HG02884 (cell line): Measurements from ENCODE around the gene NPAS3.

ENCODE experiments used
- ATAC-seq: cut with Tn5 transposase; IDR thresholded peaks from one replicate; pipeline ENCODE4 v1.9.1; 2021; ENCODE audit warnings: mild to moderate bottlenecking, moderate library complexity; ENCODE audit not compliant: unreplicated experiment

Gene NPAS3

DNA sequence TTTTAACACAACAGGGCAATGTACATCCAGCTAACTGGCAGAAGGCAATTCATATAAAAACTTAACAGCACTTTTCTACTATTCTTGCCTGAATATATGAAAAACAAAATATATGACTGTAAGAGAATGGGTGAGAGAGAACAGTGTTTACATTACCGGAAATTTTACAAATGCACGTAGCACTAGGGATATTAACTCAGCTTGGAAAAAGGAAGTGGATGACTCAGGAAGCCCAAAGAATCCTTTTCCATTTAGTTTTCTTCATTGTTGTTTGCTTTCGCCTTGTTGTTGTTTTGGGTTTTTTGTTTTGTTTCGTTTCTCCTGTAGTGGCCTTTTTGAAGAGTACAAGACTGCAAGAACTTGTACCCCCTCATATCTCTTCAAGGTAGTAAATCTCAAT lies 716.7 kb downstream of the NPAS3 start:
- ATAC-seq: no peak

DNA sequence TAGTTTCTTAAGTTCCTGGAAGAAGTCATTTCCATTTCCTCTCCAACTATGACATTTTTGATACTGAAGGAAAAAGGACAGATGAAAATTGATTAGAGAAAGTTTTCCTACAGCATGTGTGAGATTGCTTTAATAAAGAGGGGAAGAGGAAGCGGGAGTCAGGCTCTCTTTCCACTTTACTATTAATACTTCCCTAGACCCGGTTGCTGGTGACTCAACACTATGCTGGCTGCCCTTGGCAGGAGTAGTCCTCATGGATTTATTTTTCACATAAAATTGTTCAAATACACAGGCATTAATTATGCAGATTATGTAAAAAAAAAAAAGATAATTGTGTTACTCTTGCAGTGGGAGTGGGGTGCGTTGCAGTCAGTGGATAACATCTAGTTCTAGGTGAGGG lies 718.8 kb downstream of the NPAS3 start:
- no peak for ATAC-seq

- ATAC-seq: no peak
Measured at GRCh38 chr14:33660248-33660647, 721.6 kb downstream of the NPAS3 start.

- no peak for ATAC-seq
Measured at GRCh38 chr14:33661101-33661500, 722.4 kb downstream of the NPAS3 start.

DNA sequence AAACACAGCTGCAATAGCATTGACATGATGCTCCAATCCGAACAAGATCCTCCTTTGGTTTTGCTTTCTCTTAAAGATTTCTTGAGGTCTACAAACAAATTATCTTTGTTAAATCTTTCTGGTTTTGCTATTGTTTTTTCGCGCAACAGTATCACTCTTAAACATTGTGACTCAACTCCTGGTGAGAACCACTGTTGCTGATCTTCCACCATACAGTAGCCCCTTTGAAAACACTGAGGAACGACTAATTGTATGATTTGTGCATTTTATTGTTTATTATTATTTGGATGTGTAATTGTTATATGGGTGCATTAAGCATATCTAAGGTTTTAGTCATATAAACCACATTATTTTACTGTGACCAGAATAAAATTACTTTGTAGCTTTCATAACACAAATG lies 729.4 kb downstream of the NPAS3 start:
- no peak for ATAC-seq

DNA sequence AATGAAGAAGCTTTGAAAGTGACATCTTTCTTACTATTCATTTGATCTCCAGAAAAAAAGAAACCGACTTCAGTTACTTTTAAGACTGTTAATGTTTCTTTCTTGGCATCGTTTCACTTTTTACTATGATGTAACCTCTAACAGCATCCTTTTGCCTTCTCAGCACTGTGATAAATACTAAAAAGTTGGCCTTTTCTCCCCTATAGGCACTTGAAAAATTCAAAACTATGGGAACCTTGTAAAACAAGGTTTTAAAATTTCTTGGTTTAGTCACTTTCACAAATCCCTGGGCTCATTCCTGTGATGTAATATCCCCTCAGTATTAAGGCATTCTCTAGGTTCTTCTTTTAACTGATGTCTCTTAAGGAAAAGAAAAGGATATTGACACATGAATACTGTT lies 730.4 kb downstream of the NPAS3 start:
- ATAC-seq: no peak

DNA sequence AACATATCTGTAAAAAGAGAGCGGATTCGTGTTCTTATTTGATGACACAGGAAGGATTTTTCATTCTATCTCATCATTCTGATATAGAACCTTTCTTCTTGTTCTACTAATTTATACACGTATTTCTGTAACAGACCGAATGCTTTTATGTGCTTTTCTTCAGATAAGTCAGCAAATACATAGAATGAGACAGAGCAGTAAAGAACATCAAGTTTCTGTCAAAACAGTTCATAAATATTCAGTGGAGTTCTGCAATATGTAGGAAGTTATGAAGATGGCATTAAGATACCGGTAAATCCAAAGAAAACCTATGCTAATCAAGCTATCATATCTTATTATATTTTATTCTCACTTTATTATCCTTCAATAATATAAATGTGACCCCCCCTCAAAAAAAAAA lies 731.6 kb downstream of the NPAS3 start:
- no peak for ATAC-seq

DNA sequence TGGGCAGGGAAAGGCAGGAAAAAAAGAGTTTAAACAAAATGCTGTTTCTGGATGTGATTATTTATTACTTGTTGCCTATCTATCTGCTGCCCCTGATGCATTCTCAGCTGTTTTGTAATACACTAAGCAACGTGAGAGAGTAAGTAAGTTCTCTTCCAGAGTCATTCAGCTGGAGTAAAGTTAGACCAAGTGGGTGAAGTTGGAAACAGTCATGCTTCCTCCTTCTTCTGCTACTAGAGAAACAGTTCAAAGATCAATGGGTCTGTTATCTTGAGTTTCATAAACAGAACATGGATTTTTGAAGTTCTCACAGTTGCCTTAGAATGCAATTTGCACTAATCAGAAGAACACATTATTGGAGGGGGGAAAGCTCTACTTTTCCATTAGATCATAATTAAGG lies 732.9 kb downstream of the NPAS3 start:
- no peak for ATAC-seq

DNA sequence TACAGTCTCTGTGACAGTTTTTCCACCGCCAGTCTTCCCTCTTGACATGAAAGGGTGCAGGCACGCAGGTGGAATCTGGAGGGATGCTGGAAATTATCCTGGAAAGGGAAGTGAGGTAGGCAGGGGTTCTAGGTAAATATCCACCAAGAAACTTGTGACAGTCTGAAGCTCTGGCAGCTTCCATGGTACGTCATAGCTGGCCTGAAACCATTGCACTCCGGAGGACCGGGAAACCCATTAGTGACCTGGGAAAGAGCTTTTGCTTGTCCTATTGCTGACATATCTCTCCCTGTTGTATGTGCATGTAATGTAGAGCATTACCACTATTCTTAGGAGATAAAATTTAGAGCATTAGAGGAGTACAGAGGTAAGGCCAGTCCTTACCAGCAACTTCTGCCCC lies 736.2 kb downstream of the NPAS3 start:
- ATAC-seq: no peak

GRCh38 chr14:33675415-33676130 lies 736.9 kb downstream of the NPAS3 start:
- no peak for ATAC-seq

- no peak for ATAC-seq
Measured at GRCh38 chr14:33676135-33676566, 737.5 kb downstream of the NPAS3 start.

GRCh38 chr14:33676891-33677290 lies 738.2 kb downstream of the NPAS3 start:
- no peak for ATAC-seq

DNA sequence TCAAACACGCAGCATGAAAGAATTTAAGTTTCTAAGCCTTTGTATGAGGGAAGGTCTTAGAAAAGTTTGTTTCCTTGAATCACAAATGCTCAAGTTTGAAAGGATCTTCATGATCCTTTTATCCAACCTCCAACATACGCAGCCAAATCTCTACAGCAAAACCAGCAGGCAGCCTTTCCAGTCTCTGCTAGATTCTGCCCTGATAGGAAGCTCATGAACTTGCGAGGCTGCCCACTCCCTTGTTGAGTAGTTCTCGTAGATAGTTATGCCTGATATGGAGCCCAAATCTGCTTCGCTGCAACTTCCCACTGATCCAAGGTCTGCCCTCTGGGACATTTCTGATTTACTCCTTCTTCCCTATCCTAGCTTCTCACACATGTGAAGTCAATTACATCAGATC lies 739.3 kb downstream of the NPAS3 start:
- ATAC-seq: no peak

- ATAC-seq: no peak
Measured at GRCh38 chr14:33679025-33679424, 740.3 kb downstream of the NPAS3 start.

GRCh38 chr14:33679461-33680225 lies 741.0 kb downstream of the NPAS3 start:
- ATAC-seq: no peak

DNA sequence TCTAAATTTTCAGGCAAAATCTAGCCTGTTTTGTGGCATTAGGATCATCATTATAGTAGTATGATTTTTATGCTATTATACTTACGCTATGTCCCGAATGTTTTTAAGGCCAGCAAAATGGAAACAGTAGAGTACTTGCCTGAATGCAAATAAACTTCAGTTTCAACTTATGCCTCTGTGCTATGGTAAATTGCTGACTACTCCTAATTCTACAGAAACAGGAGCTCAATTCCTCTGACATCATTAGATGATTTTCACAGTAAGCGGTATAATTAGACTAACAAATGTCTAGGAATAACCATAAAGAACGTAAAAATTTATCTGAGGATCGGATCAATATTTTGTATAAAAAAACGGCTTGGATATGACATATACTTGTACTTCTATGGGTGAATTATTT lies 742.2 kb downstream of the NPAS3 start:
- no peak for ATAC-seq

GRCh38 chr14:33682760-33683159 lies 744.1 kb downstream of the NPAS3 start:
- no peak for ATAC-seq

GRCh38 chr14:33685026-33685425 lies 746.3 kb downstream of the NPAS3 start:
- ATAC-seq: no peak

GRCh38 chr14:33685698-33686097 lies 747.0 kb downstream of the NPAS3 start:
- ATAC-seq: no peak

DNA sequence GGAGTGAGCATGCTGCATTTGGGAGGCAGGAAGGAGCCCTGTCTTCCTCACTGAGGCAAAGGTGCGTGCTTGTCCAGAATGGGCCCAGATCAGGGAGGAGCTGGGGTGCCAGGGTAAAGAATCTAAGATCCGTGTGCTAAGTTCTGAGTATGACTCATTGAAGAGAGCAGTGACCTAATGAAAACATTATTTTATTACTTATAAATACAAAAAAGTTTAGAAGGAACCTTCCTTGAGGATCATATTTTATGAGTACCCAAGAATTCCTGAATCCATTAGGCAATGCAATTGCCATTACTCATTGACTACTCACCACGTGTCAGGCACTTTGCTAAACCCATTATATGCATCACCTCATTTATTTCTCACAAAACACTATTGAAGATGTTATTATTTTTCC lies 747.5 kb downstream of the NPAS3 start:
- no peak for ATAC-seq

- ATAC-seq: no peak
Measured at GRCh38 chr14:33686856-33687255, 748.2 kb downstream of the NPAS3 start.

- ATAC-seq: no peak
Measured at GRCh38 chr14:33689680-33690079, 751.0 kb downstream of the NPAS3 start.

GRCh38 chr14:33691907-33692306 lies 753.2 kb downstream of the NPAS3 start:
- ATAC-seq: no peak
